ENCODE data around the gene JMJD1C.

The JMJD1C gene

GRCh38 chr10:63464402-63465292, 1.1 kb downstream of the JMJD1C start:
- Histone ChIP-seq H3K9me2 (replicated peaks; ENCODE audit: control insufficient read depth, low read length) (no peaks in the 10 kb centered on the region), H3K9me3 (ENCODE audit: control insufficient read depth, insufficient read depth, low read length) (no peaks in the 10 kb centered on the region), H3K27me3 (ENCODE audit: control insufficient read depth, low read length) (no peaks in the 10 kb centered on the region), H3K79me2 (ENCODE audit: control insufficient read depth, low read length) (peaks cover 69% of the 10 kb centered on the region), H4K20me1 (ENCODE audit: control insufficient read depth, insufficient read depth, low read depth, low read length) (peaks cover 12% of the 10 kb centered on the region; the same call in 1 of the 2 replicates), H3K4me2 (ENCODE audit: low read length) (peak overlapping the region; percentile 91), H3K27ac (ENCODE audit: low read depth, low read length) (no peak overlapping the region), H3F3A (ENCODE audit: control insufficient read depth, insufficient read depth) (peaks cover 14% of the 10 kb centered on the region), H3K4me3 (ENCODE audit: low read length) (peak overlapping the region; percentile 91), H3K4me1 (ENCODE audit: control insufficient read depth, low read length) (peaks cover 18% of the 10 kb centered on the region), H3K36me3 (ENCODE audit: control insufficient read depth, low read length) (peaks cover 3% of the 10 kb centered on the region; the same call in 1 of the 2 replicates)
- TF ChIP-seq CTCF (IDR thresholded peaks at IDR 0.05; ENCODE audit: low read depth, low read length, poor library complexity, severe bottlenecking) (no peak), EZH2phosphoT487 (IDR thresholded peaks at IDR 0.05; ENCODE audit: borderline replicate concordance, low read length) (no peak)

- Histone ChIP-seq H3K4me3 (ENCODE audit: low read length) (no peak overlapping the region), H3K9me3 (ENCODE audit: control insufficient read depth, insufficient read depth, low read length) (no peaks in the 10 kb centered on the region), H3K9me2 (replicated peaks; ENCODE audit: control insufficient read depth, low read length) (no peaks in the 10 kb centered on the region), H3K4me2 (ENCODE audit: low read length) (no peak overlapping the region), H3K4me1 (ENCODE audit: control insufficient read depth, low read length) (peaks cover 18% of the 10 kb centered on the region), H3K79me2 (ENCODE audit: control insufficient read depth, low read length) (peaks cover 69% of the 10 kb centered on the region), H3K27me3 (ENCODE audit: control insufficient read depth, low read length) (no peaks in the 10 kb centered on the region), H4K20me1 (ENCODE audit: control insufficient read depth, insufficient read depth, low read depth, low read length) (peaks cover 9% of the 10 kb centered on the region; the same call in 1 of the 2 replicates), H3K27ac (ENCODE audit: low read depth, low read length) (no peak overlapping the region), H3K36me3 (ENCODE audit: control insufficient read depth, low read length) (peaks cover 3% of the 10 kb centered on the region; the same call in 1 of the 2 replicates), H3F3A (ENCODE audit: control insufficient read depth, insufficient read depth) (peaks cover 10% of the 10 kb centered on the region)
- no peak for TF ChIP-seq EZH2phosphoT487 (IDR thresholded peaks at IDR 0.05; ENCODE audit: borderline replicate concordance, low read length)
- no peak for TF ChIP-seq CTCF (IDR thresholded peaks at IDR 0.05; ENCODE audit: low read depth, low read length, poor library complexity, severe bottlenecking)
Observed at GRCh38 chr10:63462442-63462841, 3.3 kb downstream of the JMJD1C start.

DNA sequence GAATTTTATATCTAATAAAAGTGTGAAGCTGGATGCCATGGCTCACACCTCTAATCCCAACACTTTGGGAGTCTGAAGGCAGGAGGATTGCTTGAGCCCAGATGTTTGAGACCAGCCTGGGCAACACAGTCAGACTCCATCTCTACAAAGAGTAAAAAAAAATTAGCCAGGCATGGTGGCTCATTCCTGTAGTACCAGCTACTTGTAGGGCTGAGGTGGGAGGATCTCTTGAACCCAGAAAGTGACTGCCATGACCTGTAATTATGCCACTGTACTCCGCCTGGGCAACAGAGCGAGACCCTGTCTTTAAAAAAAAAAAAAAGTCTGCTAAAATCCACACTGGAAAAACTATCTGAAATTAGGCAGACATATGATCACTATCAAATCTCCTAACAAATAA, 7.6 kb downstream of the JMJD1C start:
- Histone ChIP-seq H3K4me2 (ENCODE audit: low read length) (no peak overlapping the region), H3K4me3 (ENCODE audit: low read length) (no peak overlapping the region), H3F3A (ENCODE audit: control insufficient read depth, insufficient read depth) (no peaks in the 10 kb centered on the region), H3K27me3 (ENCODE audit: control insufficient read depth, low read length) (no peaks in the 10 kb centered on the region), H3K36me3 (ENCODE audit: control insufficient read depth, low read length) (no peaks in the 10 kb centered on the region), H3K79me2 (ENCODE audit: control insufficient read depth, low read length) (peaks cover 34% of the 10 kb centered on the region), H4K20me1 (ENCODE audit: control insufficient read depth, insufficient read depth, low read depth, low read length) (no peaks in the 10 kb centered on the region), H3K4me1 (ENCODE audit: control insufficient read depth, low read length) (no peaks in the 10 kb centered on the region), H3K9me2 (replicated peaks; ENCODE audit: control insufficient read depth, low read length) (no peaks in the 10 kb centered on the region), H3K9me3 (ENCODE audit: control insufficient read depth, insufficient read depth, low read length) (no peaks in the 10 kb centered on the region), H3K27ac (ENCODE audit: low read depth, low read length) (no peak overlapping the region)
- TF ChIP-seq CTCF (IDR thresholded peaks at IDR 0.05; ENCODE audit: low read depth, low read length, poor library complexity, severe bottlenecking): no peak
- no peak for TF ChIP-seq EZH2phosphoT487 (IDR thresholded peaks at IDR 0.05; ENCODE audit: borderline replicate concordance, low read length)
